Colon (tissue), 2 donors: ENCODE measurements around the gene WWC1.
"Not testable (repeated sequence)": the region's sequence is repeated elsewhere in the genome, so short reads cannot be mapped to it uniquely, and the experiment has no call there.

Experiments used
- FAIRE-seq: peaks from 2 replicates; lab custom pipeline; 2012; peaks lifted over from hg19 to GRCh38; lab: Jason Lieb, UNC
- donor health status: control.
- donor health status: control.

WWC1 gene

GRCh38 chr5:168413062-168413461 is 121.6 kb downstream of the WWC1 start:
- FAIRE-seq: no peak

- no peak for FAIRE-seq
Measured at GRCh38 chr5:168413596-168413995, 122.2 kb downstream of the WWC1 start.

GRCh38 chr5:168415401-168415800 is 124.0 kb downstream of the WWC1 start:
- FAIRE-seq: no peak

DNA sequence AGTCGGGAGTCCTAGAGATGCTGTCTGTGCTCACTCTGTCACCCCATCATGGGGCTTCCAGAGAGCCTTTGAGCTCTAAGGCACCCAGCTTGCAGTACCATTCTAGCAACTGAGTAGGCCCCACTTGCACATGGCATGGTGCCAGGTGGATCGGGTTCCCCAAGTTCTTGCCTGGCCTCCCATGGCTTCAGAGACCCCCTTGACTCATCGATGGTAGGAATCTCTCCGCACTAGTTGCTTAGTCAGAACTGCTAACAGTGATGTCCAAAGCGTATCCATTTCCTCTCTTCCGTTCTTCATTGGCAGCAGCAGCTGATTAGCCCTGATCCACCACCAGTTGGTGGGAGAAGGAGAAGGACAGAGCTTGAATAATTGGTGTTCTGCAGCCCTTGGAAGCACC is 124.5 kb downstream of the WWC1 start:
- FAIRE-seq: no peak

DNA sequence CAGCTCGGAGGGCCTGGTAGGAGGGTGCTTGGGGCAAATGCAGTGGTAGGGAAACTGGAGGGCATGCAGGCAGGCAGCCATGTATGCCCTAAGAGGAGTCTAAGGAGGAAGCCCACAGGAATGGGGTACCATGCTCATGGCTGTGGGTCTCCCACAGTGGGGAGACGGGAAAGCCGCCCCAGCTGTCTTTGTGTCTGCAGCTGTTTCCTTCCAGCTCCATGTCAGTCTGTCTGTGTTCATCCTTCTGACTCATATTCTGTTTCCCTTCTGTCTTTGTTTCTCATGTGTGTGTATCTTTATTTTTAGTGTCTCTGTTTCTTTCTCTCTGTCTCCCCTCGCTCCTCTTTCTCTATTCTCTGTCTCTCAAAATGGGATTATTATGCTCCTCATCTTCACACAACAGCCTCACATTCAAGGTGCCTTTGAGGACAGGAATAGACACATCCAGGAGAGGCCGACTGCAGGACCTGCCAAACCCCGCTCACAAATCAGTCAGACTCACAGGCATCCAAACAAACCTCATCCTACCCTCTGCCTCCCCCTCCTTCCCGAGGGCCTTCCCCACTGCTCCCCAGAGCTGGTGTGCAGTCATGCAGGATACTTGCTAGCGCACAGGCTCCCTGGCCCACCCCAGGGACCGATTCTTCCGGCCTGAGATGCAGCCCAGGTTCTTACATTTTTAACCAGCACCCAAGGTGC is 126.4 kb downstream of the WWC1 start:
- FAIRE-seq: no peak

DNA sequence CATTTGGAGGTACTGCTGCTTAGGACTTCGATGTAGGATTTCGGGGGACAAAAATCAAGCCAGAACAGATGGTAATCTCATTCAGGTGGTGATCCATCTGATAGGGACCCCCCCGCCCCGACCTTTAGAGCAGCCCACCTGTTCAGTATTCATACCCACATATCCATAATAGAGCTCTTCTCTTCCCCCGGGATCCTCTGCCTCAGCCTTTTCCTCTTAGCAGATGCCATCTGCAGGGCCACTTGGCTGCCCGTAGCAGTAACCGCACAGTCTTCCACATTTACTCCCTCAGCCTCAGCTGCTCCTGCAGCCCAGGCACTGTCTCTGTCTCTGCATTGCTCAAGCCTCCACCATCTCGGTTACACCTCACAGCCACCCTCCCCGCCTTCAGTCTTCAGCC is 129.0 kb downstream of the WWC1 start:
- no peak for FAIRE-seq

- no peak for FAIRE-seq
Measured at GRCh38 chr5:168422431-168422830, 131.0 kb downstream of the WWC1 start.

DNA sequence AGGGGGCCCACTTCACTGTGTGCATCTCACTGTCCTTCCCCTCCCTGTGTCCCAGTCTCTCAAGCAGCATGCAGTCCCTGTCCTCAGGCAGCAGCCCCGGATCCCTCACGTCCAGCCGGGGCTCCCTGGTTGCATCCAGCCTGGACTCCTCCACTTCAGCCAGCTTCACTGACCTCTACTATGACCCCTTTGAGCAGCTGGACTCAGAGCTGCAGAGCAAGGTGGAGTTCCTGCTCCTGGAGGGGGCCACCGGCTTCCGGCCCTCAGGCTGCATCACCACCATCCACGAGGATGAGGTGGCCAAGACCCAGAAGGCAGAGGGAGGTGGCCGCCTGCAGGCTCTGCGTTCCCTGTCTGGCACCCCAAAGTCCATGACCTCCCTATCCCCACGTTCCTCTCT is 132.0 kb downstream of the WWC1 start:
- FAIRE-seq: no peak

- no peak for FAIRE-seq
Measured at GRCh38 chr5:168423971-168424370, 132.5 kb downstream of the WWC1 start.

GRCh38 chr5:168424594-168425323 is 133.3 kb downstream of the WWC1 start:
- FAIRE-seq: no peak

DNA sequence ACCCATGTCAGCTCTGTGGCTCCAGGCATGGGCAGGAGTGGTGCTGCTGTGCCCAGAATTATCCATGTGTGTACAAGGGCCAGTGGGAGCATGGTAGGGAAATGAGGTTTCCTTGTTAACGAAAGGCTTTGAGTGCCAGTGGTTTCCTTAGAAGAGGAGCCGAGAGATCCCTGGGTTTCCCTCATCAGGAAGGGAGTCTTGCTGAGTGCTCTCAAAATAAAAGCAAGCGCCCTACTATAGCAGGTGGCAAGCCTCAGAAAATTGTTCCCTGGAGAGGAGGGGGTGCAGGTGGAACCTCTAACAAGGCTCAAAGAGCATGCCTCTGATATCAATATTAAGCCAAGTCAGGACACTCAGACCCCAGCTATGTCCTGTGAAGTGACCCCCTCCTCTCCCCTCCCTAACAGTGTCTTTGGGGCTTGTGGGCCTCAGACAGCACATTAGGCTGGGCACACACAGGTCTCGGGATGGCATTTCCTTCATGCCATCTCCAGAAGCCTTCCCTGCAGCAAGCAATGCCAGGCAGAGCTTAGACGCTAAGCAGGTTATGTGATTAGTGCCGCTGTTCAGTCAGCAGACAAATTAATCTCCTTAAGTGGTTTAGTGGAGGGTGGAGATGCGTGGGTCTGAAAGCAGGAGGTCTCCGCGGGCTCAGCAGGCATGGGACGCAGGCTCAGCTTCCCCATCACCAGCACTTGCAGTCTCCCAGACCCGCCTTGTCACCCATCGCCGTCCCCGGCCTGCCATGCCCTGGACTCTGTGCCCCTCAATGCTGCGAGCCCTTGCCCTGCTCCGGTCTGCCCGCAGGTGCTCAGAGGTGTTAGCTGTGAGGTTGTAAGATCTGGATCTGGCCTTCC is 134.8 kb downstream of the WWC1 start:
- no peak for FAIRE-seq

- FAIRE-seq: no peak
Measured at GRCh38 chr5:168426864-168427172, 135.4 kb downstream of the WWC1 start.

- FAIRE-seq: no peak
Measured at GRCh38 chr5:168427224-168427623, 135.8 kb downstream of the WWC1 start.

DNA sequence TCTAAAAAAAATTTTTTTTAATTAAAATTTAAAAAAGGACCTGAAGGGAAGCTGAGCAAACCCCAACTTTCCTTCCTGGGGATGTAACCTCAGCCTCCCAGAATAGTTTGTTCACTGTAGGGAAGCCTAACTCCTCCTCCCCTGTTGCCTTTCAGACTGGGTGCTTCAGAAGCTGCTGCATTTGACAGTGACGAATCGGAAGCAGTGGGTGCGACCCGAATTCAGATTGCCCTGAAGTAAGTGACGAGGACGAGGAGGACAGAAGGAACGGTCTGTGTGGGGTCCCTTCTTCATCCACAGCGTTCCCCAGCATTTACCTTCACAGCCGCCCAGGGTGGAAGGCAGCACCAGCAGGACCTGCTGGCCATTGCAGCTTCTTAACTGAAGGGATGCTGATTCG is 137.1 kb downstream of the WWC1 start:
- FAIRE-seq: no peak

- FAIRE-seq: no peak
Measured at GRCh38 chr5:168430296-168430695, 138.9 kb downstream of the WWC1 start.

DNA sequence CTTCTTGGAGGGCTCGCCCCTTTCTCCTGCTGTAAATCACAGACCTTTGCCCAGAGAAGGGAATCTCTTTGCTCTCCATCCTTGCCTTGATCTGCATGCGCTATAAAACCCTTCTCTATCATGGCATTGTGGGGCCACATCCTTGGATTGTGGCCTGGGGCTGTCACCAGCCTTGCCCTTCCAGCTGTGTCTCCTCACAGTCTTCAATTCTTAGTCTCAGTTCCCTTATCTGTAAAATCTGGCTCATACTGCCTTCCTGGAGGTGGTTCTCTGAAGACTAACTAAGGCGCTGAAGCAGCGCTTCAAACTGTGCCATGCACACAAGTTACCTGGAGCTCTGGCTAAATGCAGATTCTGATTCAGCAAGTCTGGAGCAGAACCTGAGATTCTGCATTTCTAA is 141.5 kb downstream of the WWC1 start:
- FAIRE-seq: no peak

DNA sequence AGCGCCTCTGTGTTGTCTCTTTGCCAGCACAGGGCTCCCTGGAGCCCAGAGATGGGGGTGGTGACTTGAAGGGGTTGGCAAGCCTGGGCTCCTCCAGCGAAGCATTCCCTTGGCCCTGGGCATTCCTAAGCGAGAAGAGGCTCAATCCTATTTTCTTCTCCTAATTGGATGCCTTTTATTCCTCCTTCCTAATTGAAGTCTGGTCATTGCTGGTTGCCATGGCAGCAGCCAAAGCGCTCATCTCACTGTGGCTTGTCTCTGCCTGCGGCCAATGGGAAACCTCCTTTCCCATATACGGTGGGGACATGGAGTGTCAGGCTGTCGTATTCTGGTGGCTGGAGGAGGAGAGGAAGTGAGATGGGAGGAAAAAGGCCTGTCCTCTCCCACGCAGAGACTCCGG is 142.6 kb downstream of the WWC1 start:
- no peak for FAIRE-seq

GRCh38 chr5:168434746-168435321 is 143.4 kb downstream of the WWC1 start:
- FAIRE-seq: no peak

DNA sequence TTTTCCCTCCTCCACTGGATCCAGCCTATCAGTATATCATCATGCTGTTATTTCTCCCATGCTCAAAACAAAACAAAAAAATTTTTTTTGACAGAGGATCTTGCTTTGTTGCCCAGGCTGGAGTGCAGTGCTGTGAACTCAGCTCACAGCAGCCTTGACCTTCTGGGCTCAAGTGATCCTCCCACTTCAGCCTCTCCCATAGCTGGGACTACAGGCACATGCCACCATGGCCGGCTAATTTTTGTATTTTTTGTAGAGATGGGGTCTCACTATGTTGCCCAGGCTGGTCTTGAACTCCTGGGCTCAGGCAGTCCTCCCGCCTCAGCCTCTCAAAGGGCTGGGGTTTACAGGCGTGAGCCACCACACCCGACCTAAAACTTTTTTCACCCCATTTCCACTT is 143.9 kb downstream of the WWC1 start:
- FAIRE-seq: not testable (repeated sequence)

GRCh38 chr5:168438349-168438748 is 146.9 kb downstream of the WWC1 start:
- FAIRE-seq: no peak

GRCh38 chr5:168443533-168443932 is 152.1 kb downstream of the WWC1 start:
- no peak for FAIRE-seq

DNA sequence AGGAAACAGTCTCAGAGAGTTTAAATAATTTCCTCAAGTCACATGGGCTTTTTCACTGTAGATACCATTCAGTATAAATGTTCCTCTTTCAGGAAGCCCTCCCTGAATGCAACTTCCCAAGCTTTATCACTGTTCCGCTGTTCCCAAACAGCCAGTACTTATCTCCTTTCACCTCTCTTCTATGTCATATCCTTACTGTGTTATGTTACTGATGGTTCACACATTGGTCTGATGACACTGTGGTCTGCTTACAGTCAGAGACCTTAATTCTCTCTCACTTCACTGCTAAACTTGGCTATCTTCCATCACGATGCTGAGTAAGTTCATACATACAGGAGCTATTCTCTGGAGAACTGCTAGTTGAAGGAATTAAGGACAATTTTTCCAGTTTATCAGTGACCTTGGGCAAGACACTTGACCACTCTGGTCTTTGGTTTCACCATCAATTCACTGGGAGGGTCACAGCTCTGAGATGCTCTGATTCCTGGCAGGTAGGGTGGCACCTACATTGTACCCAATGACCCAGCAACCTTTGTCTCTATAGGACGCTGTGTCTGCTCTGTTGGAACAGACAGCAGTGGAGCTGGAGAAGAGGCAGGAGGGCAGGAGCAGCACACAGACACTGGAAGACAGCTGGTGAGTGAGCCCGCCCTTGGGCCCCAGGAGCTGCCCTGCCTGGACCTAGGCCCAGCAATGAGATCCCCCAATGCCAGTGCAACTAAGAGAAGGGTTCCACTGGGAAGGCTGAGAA is 152.7 kb downstream of the WWC1 start:
- no peak for FAIRE-seq
